ENCODE data around the gene TM9SF1. TPM values are rescaled to one million over a fixed set of nuclear protein-coding genes. Genes with fewer than 3 reads are reported as not detected.

TM9SF1 gene
- total and polyA plus RNA-seq, 2 of the 13 experiments (the other 11 are each of a cell fraction or from before 2014, with no cell fraction given) = 83.2 to 110 TPM

DNA sequence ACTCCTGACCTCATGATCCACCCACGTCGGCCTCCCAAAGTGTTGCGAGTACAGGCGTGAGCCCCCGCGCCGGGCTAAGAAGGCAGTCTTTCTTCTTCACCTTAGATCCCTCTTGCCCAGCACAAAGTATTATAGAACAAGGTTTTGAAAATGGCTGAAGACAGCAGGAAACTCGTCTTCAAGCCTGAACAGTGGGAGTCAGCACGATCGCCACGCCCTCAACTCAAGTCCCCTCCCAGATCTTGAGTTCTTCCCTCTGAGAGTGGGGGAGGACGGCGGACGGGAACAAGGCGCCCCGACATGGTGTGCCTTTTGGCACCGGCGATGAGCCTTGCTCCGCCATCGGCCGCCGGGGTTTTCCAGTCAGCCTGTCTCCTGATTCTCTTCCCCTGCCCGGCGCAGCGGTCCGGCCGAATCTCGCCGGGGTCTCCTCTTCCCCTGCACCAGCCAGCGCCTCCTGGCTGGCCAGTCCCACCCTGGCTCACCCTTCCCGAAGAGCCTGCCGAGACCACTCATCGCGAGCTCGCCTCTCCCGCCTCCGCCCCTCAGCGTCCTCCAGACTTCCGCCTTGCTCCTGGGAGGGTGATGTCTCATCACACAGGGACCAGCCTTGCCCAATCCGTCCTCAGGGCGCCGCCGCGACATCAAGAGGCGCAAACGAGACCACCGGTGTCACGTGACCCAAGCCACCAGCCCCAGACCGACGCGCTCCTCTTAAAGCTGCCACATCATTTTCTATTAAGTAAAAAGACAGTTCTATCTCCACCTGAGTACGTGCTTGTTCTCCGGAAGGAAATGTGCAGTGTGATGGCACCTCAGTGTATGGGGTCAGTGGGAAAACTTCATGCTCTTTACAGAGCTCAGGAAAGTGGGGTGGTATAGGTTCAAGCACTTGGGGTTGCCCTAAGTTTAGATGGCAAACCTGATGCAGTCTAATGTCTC lies 18.0 kb upstream of the TM9SF1 start, which contains the start of gene CHMP4A (continued):
- TF ChIP-seq JDP2 (CRISPR knock-in tag; IDR thresholded peaks at IDR 0.05; ENCODE audit: borderline replicate concordance) (no peak), POLR2G (IDR thresholded peaks at IDR 0.05; ENCODE audit: low read depth, low read length) (peak; percentile 100), NR2F6 (IDR thresholded peaks at IDR 0.05) (no peak), NR2F6 (CRISPR knock-in tag; IDR thresholded peaks at IDR 0.05) (peak; percentile 67), ZNF841 (CRISPR knock-in tag; IDR thresholded peaks at IDR 0.05; ENCODE audit: borderline replicate concordance) (no peak), ZNF552 (CRISPR knock-in tag; IDR thresholded peaks at IDR 0.05; ENCODE audit: borderline replicate concordance) (peak; percentile 98), SOX5 (CRISPR knock-in tag; IDR thresholded peaks at IDR 0.05; ENCODE audit: borderline replicate concordance) (peak; percentile 69; the same call in 1 of the 2 replicates), ZFAT (CRISPR knock-in tag; conservative IDR thresholded peaks at IDR 0.05) (no peak), KLF15 (CRISPR knock-in tag; IDR thresholded peaks at IDR 0.05; ENCODE audit: borderline replicate concordance) (peak; percentile 90; the same call in 1 of the 2 replicates), MTA3 (CRISPR knock-in tag; IDR thresholded peaks at IDR 0.05) (no peak), ZNF274 (CRISPR knock-in tag; IDR thresholded peaks at IDR 0.05) (peak; percentile 99), NFKBIZ (CRISPR knock-in tag; IDR thresholded peaks at IDR 0.05) (peak; percentile 80; the same call in 1 of the 2 replicates), ZNF879 (CRISPR knock-in tag; IDR thresholded peaks at IDR 0.05) (no peak; the same call in 1 of the 2 replicates), ZNF256 (CRISPR knock-in tag; conservative IDR thresholded peaks at IDR 0.05) (peak; percentile 98), ZSCAN25 (CRISPR knock-in tag; IDR thresholded peaks at IDR 0.05) (peak; percentile 90; the same call in 1 of the 2 replicates), STAT5B (CRISPR knock-in tag; IDR thresholded peaks at IDR 0.05) (peak; percentile 64; the same call in 1 of the 2 replicates), PHF8 (CRISPR knock-in tag; IDR thresholded peaks at IDR 0.05) (peak; percentile 97), ZNF564 (CRISPR knock-in tag; IDR thresholded peaks at IDR 0.05) (no peak), FOXA3 (CRISPR knock-in tag; IDR thresholded peaks at IDR 0.05) (peak; percentile 85), ZNF570 (CRISPR knock-in tag; IDR thresholded peaks at IDR 0.05; ENCODE audit: borderline replicate concordance) (peak; percentile 57; the same call in 1 of the 2 replicates)
- TF ChIP-seq, protein P1, sequence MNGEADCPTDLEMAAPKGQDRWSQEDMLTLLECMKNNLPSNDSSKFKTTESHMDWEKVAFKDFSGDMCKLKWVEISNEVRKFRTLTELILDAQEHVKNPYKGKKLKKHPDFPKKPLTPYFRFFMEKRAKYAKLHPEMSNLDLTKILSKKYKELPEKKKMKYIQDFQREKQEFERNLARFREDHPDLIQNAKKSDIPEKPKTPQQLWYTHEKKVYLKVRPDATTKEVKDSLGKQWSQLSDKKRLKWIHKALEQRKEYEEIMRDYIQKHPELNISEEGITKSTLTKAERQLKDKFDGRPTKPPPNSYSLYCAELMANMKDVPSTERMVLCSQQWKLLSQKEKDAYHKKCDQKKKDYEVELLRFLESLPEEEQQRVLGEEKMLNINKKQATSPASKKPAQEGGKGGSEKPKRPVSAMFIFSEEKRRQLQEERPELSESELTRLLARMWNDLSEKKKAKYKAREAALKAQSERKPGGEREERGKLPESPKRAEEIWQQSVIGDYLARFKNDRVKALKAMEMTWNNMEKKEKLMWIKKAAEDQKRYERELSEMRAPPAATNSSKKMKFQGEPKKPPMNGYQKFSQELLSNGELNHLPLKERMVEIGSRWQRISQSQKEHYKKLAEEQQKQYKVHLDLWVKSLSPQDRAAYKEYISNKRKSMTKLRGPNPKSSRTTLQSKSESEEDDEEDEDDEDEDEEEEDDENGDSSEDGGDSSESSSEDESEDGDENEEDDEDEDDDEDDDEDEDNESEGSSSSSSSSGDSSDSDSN (CRISPR knock-in tag; IDR thresholded peaks at IDR 0.05) = peak; percentile 95
- TF ChIP-seq, protein P2, sequence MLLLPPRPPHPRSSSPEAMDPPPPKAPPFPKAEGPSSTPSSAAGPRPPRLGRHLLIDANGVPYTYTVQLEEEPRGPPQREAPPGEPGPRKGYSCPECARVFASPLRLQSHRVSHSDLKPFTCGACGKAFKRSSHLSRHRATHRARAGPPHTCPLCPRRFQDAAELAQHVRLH (CRISPR knock-in tag; IDR thresholded peaks at IDR 0.05; ENCODE audit: borderline replicate concordance, low read depth) = peak; percentile 99
- TF ChIP-seq, protein P3, sequence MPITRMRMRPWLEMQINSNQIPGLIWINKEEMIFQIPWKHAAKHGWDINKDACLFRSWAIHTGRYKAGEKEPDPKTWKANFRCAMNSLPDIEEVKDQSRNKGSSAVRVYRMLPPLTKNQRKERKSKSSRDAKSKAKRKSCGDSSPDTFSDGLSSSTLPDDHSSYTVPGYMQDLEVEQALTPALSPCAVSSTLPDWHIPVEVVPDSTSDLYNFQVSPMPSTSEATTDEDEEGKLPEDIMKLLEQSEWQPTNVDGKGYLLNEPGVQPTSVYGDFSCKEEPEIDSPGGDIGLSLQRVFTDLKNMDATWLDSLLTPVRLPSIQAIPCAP (CRISPR knock-in tag; IDR thresholded peaks at IDR 0.05; ENCODE audit: low read depth) = peak; percentile 84
- TF ChIP-seq, protein P4, sequence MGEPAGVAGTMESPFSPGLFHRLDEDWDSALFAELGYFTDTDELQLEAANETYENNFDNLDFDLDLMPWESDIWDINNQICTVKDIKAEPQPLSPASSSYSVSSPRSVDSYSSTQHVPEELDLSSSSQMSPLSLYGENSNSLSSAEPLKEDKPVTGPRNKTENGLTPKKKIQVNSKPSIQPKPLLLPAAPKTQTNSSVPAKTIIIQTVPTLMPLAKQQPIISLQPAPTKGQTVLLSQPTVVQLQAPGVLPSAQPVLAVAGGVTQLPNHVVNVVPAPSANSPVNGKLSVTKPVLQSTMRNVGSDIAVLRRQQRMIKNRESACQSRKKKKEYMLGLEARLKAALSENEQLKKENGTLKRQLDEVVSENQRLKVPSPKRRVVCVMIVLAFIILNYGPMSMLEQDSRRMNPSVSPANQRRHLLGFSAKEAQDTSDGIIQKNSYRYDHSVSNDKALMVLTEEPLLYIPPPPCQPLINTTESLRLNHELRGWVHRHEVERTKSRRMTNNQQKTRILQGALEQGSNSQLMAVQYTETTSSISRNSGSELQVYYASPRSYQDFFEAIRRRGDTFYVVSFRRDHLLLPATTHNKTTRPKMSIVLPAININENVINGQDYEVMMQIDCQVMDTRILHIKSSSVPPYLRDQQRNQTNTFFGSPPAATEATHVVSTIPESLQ (CRISPR knock-in tag; conservative IDR thresholded peaks at IDR 0.05) = peak; percentile 50; the same call in 1 of the 2 replicates
